RPMI8226 (cell line): ENCODE results near the gene BIRC6.
"Not testable (repeated sequence)": the region's sequence is repeated elsewhere in the genome, so short reads cannot be mapped to it uniquely, and the experiment has no call there.

Experiments
- DNase-seq: peaks from one replicate; pipeline ENCODE4 v3.0.0-alpha.2; 2015

The BIRC6 gene

DNA sequence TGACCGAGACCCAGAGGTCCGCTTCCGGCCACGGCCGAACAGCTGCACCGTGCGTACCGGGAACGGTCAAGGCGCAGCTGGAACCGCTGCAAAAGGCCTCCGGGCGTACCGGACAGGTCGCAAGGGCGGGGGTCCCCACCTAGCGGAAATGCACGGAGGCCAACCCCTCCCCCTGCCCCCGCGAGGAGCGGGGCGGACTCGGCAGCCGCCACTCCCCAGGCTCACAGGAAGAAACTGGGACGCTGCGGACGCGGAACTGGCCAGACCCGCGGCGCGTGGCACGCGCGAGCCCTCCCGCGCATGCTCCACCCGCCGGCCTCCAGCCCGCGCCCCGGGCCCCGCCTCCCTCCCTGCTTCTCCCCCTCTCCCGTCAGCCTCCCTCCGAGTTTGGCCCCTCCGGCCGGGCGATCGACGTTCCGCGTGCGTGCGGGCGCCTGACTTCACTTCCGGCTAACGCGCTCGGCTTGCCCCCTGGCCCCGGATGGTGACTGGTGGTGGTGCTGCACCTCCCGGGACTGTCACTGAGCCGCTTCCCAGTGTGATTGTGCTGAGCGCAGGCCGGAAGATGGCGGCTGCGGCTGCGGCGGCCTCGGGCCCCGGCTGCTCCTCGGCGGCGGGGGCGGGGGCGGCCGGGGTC, at the start of gene BIRC6:
TSS of gene BIRC6 (plus strand) at position 343 of the 637 bp plus-strand sequence. CDS start at position 482, 139 bp downstream.
- peak; percentile 97 for DNase-seq

DNA sequence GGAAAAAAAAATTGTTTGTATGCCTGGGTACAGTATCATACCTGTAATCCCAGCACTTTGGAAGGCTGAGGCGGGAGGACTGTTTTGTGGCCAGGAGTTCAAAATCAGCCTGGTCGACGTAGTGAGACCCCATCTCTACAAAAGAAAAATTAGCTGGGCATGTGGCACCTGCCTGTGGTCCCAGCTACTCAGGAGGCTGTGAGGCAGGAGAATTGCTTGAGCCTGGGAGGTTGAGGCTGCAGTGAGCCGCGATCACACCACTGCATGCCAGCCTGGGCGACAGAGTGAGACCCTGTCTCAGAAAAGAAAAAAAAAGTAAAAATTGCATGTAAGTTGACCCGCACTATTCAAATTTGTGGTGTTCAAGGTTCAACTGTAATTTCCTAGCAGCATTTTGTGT, 46.2 kb upstream of the BIRC6 start:
- DNase-seq: no peak

DNA sequence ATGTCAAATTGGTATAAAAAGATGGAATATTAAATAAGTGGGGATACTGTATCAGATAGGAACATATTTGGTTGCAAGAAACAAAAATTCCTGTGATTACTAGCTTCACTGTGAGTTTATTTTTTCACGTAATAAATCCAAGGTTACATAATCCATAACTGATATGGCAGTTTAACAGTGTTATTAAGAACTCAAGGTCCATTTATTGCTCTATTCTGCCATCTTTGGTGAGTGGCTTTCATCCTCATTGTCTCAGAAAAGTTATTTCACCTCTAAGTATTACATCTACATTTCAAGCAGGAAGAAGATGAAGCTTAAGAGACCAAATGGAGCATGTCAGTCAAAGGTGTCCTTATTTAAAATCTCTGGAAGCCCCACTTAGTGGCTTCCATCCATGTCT, 41.9 kb upstream of the BIRC6 start:
- no peak for DNase-seq

- not testable (repeated sequence) for DNase-seq
Observed at GRCh38 chr2:32328679-32329078, 28.1 kb upstream of the BIRC6 start.

- not testable (repeated sequence) for DNase-seq
Observed at GRCh38 chr2:32329180-32329980, 27.4 kb upstream of the BIRC6 start.

DNA sequence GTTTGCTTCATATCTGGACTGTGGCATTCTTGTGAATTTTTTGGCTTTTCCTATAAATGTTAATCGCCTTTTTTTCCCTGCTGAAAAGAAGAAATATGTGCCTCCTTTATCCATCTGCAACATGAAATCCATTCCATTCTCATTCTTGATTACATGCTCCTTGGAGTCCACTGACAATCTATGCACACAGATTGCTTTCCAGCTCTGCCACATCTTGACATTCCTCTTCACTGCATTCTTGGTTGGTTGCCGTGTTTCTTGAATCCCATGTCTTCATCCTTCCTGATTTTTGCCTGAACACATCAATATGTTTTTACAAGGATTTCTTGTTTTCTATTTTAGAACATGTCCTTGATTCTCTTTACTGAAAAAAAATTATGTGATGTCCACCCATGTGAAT, 26.7 kb upstream of the BIRC6 start:
- DNase-seq: no peak

GRCh38 chr2:32342801-32343200, 14.0 kb upstream of the BIRC6 start:
- no peak for DNase-seq

DNA sequence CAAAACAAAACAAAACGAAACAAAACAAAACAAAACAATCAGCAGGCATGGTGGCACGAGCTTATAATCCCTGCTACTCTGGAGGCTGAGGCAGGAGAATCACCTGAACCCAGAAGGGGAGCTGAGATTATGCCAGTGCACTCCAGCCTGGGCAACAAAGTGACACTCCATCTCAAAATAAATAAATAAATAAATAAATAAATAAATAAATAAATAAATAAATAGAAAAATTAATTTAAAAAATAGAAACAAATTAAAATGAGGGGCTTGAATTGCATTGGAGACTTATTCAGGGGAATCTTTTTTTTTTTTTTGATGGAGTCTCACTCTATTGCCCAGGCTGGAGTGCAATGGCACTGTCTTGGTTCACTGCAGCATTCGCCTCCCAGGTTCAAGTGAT, 6.0 kb upstream of the BIRC6 start:
- DNase-seq: not testable (repeated sequence)

DNA sequence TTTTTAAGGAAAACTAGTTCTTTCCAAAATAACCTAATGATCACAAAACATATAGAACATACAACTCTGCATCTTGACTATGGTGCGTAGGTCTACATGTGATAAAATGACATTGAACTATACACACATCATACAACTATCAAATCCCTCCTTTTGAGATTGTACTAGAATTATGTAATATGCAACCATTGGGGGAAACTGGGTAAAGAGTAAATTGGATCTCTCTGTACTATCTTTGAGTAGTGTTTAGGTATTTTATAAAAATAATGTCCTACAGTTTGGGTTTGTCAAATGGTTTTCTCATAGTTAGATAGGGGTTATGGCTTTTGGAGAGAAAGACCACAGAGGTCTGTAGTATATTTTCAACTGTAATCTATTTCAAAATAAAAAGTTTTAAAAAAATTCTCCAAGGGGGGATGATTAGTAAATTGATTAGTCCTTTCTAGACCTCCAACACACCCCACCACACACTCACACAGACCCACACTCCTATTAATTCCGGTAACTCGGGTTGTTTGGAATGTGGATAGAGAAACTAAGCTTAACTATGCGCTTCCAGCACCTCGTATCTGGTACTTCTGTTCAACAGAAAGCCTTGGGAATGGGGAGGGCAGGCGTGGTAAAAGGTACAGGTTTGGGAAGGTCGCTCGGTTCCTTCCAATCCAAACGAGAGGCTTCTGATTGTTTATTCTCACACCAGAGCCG, 695 bp upstream of the BIRC6 start:
- DNase-seq: no peak

DNA sequence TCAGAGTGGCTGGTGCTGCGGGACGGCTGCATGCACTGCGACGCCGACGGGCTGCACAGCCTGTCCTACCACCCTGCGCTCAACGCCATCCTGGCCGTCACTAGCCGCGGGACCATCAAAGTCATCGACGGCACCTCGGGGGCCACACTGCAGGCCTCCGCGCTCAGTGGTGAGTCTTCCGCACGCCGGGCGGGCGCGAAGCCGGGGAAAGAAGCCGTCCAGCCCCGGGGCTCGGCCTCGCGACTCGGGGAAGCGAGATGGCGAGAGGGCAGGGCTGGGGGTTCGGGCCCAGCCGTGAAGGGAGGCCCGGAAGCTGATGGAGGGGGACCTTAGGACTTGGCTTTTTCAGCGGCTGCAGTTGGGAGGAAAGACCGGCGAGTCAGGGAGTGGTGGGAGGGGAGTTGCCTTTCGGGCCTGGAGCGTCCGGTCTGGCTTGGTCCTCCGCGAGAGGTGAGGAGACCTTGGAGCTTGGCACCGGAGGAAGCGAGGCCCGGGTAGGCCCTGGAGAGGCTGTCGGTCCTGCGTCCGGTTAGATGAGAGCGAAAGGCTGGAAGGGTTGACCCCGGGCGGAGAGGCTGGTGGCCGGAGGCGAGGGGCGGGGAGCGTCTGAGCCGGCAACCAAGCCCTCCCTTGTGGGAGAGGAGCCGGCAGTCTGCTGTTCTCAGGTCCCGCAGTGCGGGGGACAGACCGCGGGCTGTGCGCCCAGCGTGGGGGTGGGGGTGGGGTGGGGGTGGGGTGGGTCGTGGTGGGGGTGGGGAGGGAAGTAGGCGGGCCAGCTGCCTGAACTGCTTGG, 691 bp downstream of the BIRC6 start:
- DNase-seq: peak; percentile 47

DNA sequence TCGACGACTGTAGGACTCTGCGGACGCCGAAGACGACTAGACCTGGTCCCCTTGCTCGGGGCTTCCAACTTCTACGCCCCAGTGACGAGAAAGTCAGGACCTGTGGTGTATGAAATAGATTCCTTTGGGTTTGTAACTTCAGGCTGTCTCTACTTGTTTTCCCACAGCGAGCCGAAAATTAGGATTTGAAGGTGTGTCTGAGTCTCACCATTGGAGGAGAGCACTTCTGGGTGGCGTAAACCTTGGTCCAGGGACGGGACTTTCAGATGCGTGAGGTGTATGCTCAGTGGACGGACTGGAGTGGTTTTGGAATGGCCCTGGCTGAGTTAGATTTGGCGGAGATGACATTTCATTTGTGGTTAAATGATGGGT, 1.3 kb downstream of the BIRC6 start:
- peak; percentile 44 for DNase-seq

DNA sequence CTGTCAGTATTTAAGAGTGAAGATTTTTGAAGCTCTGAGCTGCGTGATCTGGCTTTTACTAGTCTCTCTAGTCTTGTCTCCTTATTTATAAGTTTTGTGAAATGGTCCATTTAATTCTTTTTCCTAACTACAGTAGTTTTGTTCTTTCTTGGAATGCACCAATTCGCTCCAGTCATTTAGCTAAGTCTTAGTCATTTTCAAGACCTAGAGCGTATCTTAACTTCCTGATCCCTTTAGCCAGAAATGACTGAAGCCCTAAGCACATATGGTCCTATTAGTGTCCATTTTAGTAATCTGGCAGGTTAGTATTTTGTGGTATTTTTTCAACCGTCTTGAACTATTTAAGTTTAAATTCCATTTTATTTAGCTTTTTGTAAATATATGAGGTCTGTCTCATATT, 3.6 kb downstream of the BIRC6 start:
- no peak for DNase-seq

DNA sequence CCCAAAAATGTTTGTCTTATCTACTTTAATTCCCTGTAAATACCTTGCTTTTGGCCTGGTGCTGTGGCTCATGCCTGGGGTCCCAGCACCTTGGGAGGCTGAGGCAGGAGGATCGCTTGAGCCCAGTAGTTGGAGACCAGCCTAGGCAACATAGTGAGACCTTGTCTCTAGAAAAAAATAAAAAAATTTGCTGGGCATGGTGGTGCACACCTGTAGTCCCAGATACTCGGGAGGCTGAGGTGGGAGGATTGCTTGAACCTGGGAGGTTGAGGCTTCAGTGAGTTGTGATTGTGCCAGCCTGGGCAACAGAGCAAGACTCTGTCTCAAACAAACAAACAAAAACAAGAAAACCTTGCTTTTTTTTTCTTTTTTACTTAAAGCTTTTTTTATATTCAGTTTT, 6.2 kb downstream of the BIRC6 start:
- DNase-seq: not testable (repeated sequence)

DNA sequence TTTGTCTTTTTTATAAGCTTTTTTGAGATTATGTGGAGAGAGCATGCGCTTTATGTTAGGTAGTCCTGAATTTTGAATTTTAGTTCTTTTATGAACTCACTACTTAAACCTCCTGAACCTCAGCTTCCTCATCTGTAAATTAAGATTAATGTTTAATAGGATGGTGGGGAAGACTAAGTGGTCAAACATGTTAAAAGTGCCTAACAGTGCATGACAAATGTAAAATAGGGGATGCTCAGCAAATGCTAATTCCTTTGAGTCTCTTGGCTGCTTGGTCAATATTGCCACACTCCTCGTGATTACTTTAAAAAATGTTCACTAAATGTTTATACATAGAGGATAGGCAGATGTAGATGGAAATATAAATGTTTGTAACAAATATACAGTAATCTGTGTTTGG, 6.8 kb downstream of the BIRC6 start:
- DNase-seq: no peak

DNA sequence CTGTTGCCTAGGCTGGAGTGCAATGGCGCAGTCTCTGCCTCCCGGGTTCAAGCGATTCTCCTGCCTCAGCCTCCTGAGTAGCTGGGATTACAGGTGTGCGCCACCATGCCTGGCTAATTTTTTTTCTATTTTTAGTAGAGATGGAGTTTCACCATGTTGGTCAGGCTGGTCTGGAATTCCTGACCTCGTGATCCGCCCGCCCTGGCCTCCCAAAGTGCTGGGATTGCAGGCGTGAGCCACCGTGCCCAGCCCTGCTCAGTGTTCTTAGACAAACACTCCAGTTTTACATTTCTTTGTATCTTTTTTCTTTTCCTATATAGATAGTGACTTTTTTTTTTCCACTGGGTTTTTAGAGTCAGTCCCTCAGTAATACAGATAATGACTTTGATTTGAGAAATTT, 7.5 kb downstream of the BIRC6 start:
- DNase-seq: not testable (repeated sequence)

DNA sequence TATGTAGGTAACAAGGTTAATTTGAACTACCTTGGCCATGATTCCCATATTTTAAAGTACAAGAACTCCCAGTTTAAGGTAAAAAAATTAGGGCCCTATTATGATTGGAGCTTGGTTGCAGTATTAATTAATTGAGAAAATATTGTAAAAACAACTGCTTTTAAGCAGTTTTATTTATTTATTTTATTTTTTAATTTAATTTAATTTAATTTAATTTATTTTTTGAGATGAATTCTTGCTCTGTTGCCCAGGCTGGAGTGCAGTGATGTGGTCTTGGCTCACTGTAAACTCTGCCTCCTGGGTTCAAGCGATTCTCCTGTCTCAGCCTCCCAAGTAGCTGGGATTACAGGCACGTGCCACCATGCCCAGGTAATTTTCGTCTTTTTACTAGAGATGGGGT, 8.9 kb downstream of the BIRC6 start:
- DNase-seq: not testable (repeated sequence)

DNA sequence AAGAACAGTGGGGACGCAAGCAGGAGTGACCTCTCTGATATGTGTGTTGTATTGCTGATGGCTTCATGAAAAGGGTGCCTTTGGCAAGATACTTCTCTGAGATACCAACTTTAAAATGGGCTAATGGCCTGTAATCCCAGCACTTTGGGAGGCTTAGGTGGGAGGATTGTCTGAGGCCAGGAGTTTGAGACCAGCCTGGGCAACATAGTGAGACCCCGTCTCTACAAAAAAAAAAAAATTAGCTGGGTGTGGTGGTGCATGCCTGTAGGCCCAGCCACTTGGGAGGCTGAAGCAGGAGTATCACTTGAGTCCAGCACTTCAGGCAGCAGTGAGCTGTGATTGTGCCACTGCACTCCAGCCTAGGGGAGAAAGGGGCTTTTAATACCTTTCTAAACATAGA, 9.8 kb downstream of the BIRC6 start:
- DNase-seq: no peak

DNA sequence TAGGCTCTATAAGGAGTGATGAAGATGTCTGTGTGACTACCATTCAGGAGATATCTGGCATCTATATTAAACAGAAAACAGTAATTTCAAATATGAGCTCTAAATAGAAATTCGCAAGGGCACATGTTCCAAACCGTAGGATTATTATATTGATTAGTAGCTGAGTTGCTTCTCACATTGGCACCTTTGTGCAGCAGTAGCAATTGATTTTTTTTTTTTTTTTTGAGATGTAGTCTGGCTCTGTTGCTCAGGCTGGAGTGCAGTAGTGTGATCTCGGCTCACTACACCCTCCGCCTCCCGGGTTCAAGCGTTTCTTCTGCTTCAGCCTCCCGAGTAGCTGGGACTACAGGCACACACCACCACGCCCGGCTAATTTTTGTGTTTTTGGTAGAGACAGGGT, 12.4 kb downstream of the BIRC6 start:
- no peak for DNase-seq

DNA sequence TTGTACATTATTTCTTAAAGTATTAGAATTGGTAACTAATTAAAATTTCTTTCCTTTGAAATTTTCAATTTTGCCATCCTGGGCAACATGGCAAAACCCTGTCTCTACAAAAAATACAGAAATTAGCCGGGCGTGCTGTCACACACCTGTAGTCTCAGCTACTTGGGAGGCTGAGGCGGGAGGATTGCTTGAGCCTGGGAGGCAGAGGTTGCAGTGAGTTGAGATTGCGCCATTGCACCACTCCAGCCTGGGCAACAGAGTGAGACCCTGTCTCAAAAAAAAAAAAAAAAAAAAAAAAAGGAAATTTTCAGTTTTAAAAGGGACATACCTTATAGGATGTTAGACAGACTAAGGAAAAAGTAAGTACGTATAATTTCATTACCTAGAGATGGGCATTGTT, 14.1 kb downstream of the BIRC6 start:
- DNase-seq: not testable (repeated sequence)

GRCh38 chr2:32372519-32373182, 15.8 kb downstream of the BIRC6 start:
- DNase-seq: no peak

GRCh38 chr2:32375228-32375892, 18.5 kb downstream of the BIRC6 start:
- no peak for DNase-seq

DNA sequence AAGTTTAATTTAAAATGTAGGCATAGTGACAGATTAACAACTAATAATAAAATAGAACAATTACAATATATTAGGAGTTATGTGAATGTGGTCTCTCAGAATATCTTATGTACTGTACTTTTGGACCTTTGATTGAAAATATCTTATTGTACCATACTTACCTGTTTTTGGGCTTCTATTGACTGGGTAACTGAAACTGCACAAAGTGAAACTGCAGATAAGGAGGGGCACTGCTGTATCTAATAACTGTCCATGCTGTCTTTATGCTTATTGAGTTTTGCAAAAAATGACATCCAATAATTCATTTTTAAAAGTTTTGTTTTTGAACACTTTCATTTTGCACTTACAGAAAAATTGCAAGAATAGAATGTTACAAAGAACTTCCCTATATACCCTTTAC, 19.9 kb downstream of the BIRC6 start:
- DNase-seq: no peak
